Measurements from ENCODE around the gene TBC1D21. TPM values are rescaled to one million over a fixed set of nuclear protein-coding genes. Genes with fewer than 3 reads are reported as not detected.

The TBC1D21 gene
- total and polyA plus RNA-seq, 10 of the 15 experiments (the other 5 are each of a cell fraction or from before 2014, with no cell fraction given) = not detected

DNA sequence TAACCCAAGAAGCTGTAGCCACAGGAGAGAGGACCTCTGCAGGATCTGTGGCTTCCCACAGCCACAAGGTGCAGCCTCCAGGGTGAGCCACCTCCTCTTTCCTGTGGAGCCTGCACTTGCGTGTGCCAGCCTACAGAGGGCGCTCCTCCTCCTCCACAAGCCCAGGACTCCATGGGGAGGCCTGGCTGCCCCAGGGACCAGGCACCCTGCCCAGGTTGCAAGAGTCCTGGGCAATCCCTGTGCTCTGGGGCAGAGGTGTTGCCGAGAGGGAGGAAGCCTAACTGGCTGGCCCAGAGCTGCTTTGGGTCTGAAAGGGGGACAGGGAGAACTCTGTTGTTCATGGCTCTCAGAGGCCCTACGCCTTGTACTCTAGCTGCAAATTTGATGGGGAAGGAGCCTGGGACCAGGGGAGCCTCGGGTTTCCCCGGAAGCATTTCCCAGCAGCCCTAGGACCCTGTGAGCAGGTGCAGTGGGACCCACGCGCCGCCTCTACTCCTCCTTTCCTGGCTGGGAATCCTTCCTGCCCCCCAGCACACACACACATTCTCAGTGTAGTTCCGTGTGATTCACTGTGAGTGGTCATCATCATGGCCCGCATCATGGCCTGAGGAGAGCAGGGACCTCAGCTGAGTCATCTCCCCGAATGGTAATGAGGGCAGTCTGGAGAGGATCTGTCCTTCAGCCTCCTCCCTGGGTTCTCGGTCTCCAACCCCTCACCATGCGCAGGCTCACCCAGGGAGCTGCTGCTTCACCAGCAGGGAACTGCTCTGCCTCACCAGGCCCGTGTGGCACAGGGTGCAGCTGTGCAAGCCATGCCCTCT is 24.3 kb downstream of the TBC1D21 start:
- BruUV-seq (replicated peaks) = no TSS peak
- no peak overlapping the region for H3K4me2 ChIP-seq (ENCODE audit: control insufficient read depth, insufficient read depth)
- no peaks in the 10 kb centered on the region for H4K20me1 ChIP-seq (ENCODE audit: control insufficient read depth, insufficient read depth)
- H3K27me3 ChIP-seq (replicated peaks in 1 of 2; ENCODE audit: control insufficient read depth in 2 of 2, insufficient read depth in 2 of 2, low read length in 1 of 2) = peaks cover 0 to 3% of the 10 kb centered on the region in 2 experiments; a peak in 2 of 4 replicates
- no peak overlapping the region for H3K4me3 ChIP-seq
- in situ Hi-C loops (cut with MboI) (no loop called here), intact Hi-C loops (cut with micrococcal nuclease; ENCODE audit: unreplicated experiment) (no loop called here)
- H3K27ac ChIP-seq (ENCODE audit: control insufficient read depth, insufficient read depth) = no peak overlapping the region
- no peaks in the 10 kb centered on the region for H3K36me3 ChIP-seq (ENCODE audit: control insufficient read depth in 2 of 2, insufficient read depth in 2 of 2, low read length in 1 of 2)
- H3K79me2 ChIP-seq (ENCODE audit: control insufficient read depth, insufficient read depth, low read length) = no peaks in the 10 kb centered on the region
- no peak overlapping the region for H2AFZ ChIP-seq (ENCODE audit: control insufficient read depth, low read depth, low read length)
- ChIA-PET CTCF (interaction anchor here (0.9 to 1.9 kb wide), 4 partner anchors 10 to 30 kb away, joined by 3 to 9 read pairs (median 4); no protein-coding TSS in a partner anchor), POLR2A (no interaction called here), RAD21 (ENCODE audit: unreplicated experiment) (no interaction called here), SMC1A (ENCODE audit: uncharacterized antibody, unreplicated experiment) (interaction anchor here (1.1 kb wide), 1 partner anchor 10 kb away, joined by 5 read pairs; no protein-coding TSS in a partner anchor)
- 39% methylated on average over 15 of the region's 15 CpGs for WGBS (ENCODE audit: insufficient coverage, insufficient replicate concordance, low lambda C conversion rate, missing lambda C conversion rate)
- TF ChIP-seq SREBF1 (IDR thresholded peaks at IDR 0.05; ENCODE audit: low read length) = no peak
- TF ChIP-seq, protein P1, sequence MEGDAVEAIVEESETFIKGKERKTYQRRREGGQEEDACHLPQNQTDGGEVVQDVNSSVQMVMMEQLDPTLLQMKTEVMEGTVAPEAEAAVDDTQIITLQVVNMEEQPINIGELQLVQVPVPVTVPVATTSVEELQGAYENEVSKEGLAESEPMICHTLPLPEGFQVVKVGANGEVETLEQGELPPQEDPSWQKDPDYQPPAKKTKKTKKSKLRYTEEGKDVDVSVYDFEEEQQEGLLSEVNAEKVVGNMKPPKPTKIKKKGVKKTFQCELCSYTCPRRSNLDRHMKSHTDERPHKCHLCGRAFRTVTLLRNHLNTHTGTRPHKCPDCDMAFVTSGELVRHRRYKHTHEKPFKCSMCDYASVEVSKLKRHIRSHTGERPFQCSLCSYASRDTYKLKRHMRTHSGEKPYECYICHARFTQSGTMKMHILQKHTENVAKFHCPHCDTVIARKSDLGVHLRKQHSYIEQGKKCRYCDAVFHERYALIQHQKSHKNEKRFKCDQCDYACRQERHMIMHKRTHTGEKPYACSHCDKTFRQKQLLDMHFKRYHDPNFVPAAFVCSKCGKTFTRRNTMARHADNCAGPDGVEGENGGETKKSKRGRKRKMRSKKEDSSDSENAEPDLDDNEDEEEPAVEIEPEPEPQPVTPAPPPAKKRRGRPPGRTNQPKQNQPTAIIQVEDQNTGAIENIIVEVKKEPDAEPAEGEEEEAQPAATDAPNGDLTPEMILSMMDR (IDR thresholded peaks at IDR 0.05 in 2 of 3, conservative IDR thresholded peaks at IDR 0.05 in 1 of 3; ENCODE audit: control insufficient read depth in 2 of 3, extremely low read depth in 1 of 3, insufficient read depth in 1 of 3, low read depth in 3 of 3, low read length in 3 of 3) = peak; percentile 71 to 89 (median 85)
- peak; percentile 42; the same call in 1 of the 2 replicates for TF ChIP-seq SMC3 (IDR thresholded peaks at IDR 0.05; ENCODE audit: borderline replicate concordance, low read length)
- peak; percentile 34 for TF ChIP-seq RAD21 (IDR thresholded peaks at IDR 0.05; ENCODE audit: insufficient read depth, low read depth, low read length)
- no peaks in the 10 kb centered on the region; the same call in 2 of the 3 replicates for H3K9me3 ChIP-seq (replicated peaks; ENCODE audit: control insufficient read depth, insufficient read depth, low read length)
- no peaks in the 10 kb centered on the region for H3K4me1 ChIP-seq (ENCODE audit: control insufficient read depth, insufficient read depth, low read length)
- DNase-seq (ENCODE audit: low read depth, low spot score) (no peak), FAIRE-seq (no peak), ATAC-seq (peak; percentile 95)
- no peak overlapping the region for H3K9ac ChIP-seq (ENCODE audit: control insufficient read depth, insufficient read depth, low read length)
